ENCODE data around the gene XPO5.

DNA sequence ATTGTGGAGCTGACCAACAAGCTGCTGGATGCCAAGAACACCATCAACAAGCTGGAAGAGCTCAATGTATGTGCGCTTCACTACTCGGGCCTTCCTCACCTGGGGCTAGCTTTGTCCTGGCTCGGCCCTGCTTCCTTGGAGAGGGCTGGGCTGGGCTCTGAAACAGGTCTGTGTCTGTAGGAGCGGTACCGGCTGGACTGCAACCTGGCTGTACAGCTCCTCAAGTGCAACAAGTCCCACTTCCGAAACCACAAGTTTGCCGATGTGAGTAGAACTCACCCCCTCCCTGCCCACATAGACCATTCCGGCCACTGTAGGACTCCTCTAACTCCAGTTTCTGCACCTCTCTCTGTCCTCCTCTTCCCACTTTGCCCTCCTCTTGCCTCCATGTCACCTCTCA, 72.4 kb downstream of the XPO5 start:
- TF ChIP-seq, protein P1, sequence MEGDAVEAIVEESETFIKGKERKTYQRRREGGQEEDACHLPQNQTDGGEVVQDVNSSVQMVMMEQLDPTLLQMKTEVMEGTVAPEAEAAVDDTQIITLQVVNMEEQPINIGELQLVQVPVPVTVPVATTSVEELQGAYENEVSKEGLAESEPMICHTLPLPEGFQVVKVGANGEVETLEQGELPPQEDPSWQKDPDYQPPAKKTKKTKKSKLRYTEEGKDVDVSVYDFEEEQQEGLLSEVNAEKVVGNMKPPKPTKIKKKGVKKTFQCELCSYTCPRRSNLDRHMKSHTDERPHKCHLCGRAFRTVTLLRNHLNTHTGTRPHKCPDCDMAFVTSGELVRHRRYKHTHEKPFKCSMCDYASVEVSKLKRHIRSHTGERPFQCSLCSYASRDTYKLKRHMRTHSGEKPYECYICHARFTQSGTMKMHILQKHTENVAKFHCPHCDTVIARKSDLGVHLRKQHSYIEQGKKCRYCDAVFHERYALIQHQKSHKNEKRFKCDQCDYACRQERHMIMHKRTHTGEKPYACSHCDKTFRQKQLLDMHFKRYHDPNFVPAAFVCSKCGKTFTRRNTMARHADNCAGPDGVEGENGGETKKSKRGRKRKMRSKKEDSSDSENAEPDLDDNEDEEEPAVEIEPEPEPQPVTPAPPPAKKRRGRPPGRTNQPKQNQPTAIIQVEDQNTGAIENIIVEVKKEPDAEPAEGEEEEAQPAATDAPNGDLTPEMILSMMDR (IDR thresholded peaks at IDR 0.05), result no peak
- TF ChIP-seq NFE2L1 (CRISPR knock-in tag; IDR thresholded peaks at IDR 0.05), result no peak
- no peak for TF ChIP-seq SP1 (CRISPR knock-in tag; conservative IDR thresholded peaks at IDR 0.05)
- TF ChIP-seq, protein P2, sequence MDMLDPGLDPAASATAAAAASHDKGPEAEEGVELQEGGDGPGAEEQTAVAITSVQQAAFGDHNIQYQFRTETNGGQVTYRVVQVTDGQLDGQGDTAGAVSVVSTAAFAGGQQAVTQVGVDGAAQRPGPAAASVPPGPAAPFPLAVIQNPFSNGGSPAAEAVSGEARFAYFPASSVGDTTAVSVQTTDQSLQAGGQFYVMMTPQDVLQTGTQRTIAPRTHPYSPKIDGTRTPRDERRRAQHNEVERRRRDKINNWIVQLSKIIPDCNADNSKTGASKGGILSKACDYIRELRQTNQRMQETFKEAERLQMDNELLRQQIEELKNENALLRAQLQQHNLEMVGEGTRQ (CRISPR knock-in tag; IDR thresholded peaks at IDR 0.05), result no peak
- TF ChIP-seq, protein P3, sequence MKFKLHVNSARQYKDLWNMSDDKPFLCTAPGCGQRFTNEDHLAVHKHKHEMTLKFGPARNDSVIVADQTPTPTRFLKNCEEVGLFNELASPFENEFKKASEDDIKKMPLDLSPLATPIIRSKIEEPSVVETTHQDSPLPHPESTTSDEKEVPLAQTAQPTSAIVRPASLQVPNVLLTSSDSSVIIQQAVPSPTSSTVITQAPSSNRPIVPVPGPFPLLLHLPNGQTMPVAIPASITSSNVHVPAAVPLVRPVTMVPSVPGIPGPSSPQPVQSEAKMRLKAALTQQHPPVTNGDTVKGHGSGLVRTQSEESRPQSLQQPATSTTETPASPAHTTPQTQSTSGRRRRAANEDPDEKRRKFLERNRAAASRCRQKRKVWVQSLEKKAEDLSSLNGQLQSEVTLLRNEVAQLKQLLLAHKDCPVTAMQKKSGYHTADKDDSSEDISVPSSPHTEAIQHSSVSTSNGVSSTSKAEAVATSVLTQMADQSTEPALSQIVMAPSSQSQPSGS (CRISPR knock-in tag; IDR thresholded peaks at IDR 0.05; ENCODE audit: borderline replicate concordance, low read depth), result no peak
- TF ChIP-seq MXD4 (CRISPR knock-in tag; IDR thresholded peaks at IDR 0.05; ENCODE audit: borderline replicate concordance), result no peak
- TF ChIP-seq, protein P4, sequence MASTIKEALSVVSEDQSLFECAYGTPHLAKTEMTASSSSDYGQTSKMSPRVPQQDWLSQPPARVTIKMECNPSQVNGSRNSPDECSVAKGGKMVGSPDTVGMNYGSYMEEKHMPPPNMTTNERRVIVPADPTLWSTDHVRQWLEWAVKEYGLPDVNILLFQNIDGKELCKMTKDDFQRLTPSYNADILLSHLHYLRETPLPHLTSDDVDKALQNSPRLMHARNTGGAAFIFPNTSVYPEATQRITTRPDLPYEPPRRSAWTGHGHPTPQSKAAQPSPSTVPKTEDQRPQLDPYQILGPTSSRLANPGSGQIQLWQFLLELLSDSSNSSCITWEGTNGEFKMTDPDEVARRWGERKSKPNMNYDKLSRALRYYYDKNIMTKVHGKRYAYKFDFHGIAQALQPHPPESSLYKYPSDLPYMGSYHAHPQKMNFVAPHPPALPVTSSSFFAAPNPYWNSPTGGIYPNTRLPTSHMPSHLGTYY (CRISPR knock-in tag; IDR thresholded peaks at IDR 0.05), result no peak
- TF ChIP-seq TP53 (CRISPR knock-in tag; IDR thresholded peaks at IDR 0.05), result no peak
- no peak for TF ChIP-seq RORB (CRISPR knock-in tag; IDR thresholded peaks at IDR 0.05)
- TF ChIP-seq, protein P5, sequence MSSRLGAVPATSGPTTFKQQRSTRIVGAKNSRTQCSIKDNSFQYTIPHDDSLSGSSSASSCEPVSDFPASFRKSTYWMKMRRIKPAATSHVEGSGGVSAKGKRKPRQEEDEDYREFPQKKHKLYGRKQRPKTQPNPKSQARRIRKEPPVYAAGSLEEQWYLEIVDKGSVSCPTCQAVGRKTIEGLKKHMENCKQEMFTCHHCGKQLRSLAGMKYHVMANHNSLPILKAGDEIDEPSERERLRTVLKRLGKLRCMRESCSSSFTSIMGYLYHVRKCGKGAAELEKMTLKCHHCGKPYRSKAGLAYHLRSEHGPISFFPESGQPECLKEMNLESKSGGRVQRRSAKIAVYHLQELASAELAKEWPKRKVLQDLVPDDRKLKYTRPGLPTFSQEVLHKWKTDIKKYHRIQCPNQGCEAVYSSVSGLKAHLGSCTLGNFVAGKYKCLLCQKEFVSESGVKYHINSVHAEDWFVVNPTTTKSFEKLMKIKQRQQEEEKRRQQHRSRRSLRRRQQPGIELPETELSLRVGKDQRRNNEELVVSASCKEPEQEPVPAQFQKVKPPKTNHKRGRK (CRISPR knock-in tag; IDR thresholded peaks at IDR 0.05; ENCODE audit: borderline replicate concordance), result no peak

Data from WTC11 (cell line).